Cerebellar cortex (tissue), 1 donor: ENCODE measurements around the gene FKBP1B.
"Not testable (repeated sequence)": the region's sequence is repeated elsewhere in the genome, so short reads cannot be mapped to it uniquely, and the experiment has no call there.

Experiments used
- DNase-seq: peaks from one replicate; pipeline ENCODE4 v3.0.0-alpha.2; 2015; ENCODE audit warnings: low spot score

Gene FKBP1B

GRCh38 chr2:24065341-24065740, 15.8 kb downstream of the FKBP1B start:
- no peak for DNase-seq

- DNase-seq, result no peak
Observed at GRCh38 chr2:24072259-24072658, 22.7 kb downstream of the FKBP1B start.

- DNase-seq, result no peak
Observed at GRCh38 chr2:24073816-24074215, 24.3 kb downstream of the FKBP1B start.

GRCh38 chr2:24075259-24075658, 25.7 kb downstream of the FKBP1B start:
- no peak for DNase-seq

- DNase-seq, result peak; percentile 100
Observed at GRCh38 chr2:24075915-24076848, 26.6 kb downstream of the FKBP1B start, which contains the start of gene SF3B6. Gene SF3B6, minus strand, starts transcription at chr2:24076326. Its CDS starts 97 bp downstream, at chr2:24076229.

GRCh38 chr2:24076849-24077534, 27.5 kb downstream of the FKBP1B start:
- peak; percentile 32 for DNase-seq

GRCh38 chr2:24077535-24077877, 28.0 kb downstream of the FKBP1B start:
- no peak for DNase-seq

- DNase-seq, result no peak
Observed at GRCh38 chr2:24077879-24078278, 28.3 kb downstream of the FKBP1B start.

- no peak for DNase-seq
Observed at GRCh38 chr2:24080701-24081100, 31.2 kb downstream of the FKBP1B start.

GRCh38 chr2:24082787-24083566, 33.4 kb downstream of the FKBP1B start:
- DNase-seq, result no peak

GRCh38 chr2:24083567-24084385, 34.2 kb downstream of the FKBP1B start:
- DNase-seq, result peak; percentile 74

GRCh38 chr2:24084386-24085199, 35.1 kb downstream of the FKBP1B start, which contains the start of gene TP53I3:
Gene TP53I3, minus strand, starts transcription at chr2:24084834. Its CDS starts 508 bp downstream, at chr2:24084326.
- DNase-seq, result peak; percentile 77

GRCh38 chr2:24085200-24085489, 35.6 kb downstream of the FKBP1B start:
- DNase-seq, result no peak

GRCh38 chr2:24086241-24086640, 36.7 kb downstream of the FKBP1B start:
- no peak for DNase-seq

GRCh38 chr2:24087032-24087431, 37.5 kb downstream of the FKBP1B start:
- no peak for DNase-seq

- no peak for DNase-seq
Observed at GRCh38 chr2:24088821-24089359, 39.3 kb downstream of the FKBP1B start.

GRCh38 chr2:24093270-24093669, 43.7 kb downstream of the FKBP1B start:
- DNase-seq, result not testable (repeated sequence)

- not testable (repeated sequence) for DNase-seq
Observed at GRCh38 chr2:24095171-24095677, 45.7 kb downstream of the FKBP1B start.

- DNase-seq, result not testable (repeated sequence)
Observed at GRCh38 chr2:24100732-24101131, 51.2 kb downstream of the FKBP1B start.

- no peak for DNase-seq
Observed at GRCh38 chr2:24101992-24102391, 52.5 kb downstream of the FKBP1B start.
